Muscle layer of duodenum (tissue), 2 donors: ENCODE results near the gene CYP26C1.

Experiments used
- H3K27ac ChIP-seq: one replicate; pipeline ENCODE4 v1.7.0; 2013; ENCODE audit warnings: mild to moderate bottlenecking, low read length
- H3K27me3 ChIP-seq: one replicate; pipeline ENCODE4 v1.7.0; 2013; ENCODE audit warnings: low read depth, mild to moderate bottlenecking, control low read depth, low read length
- H3K36me3 ChIP-seq, 2 donors: one replicate each; pipeline ENCODE4 v1.7.0; 2013; ENCODE audit warnings: low read length in 2 of 2, control low read depth in 1 of 2, mild to moderate bottlenecking in 1 of 2; ENCODE audit not compliant: insufficient read depth in 2 of 2, control insufficient read depth in 1 of 2
- H3K4me1 ChIP-seq, 2 donors: one replicate each; pipeline ENCODE4 v1.7.0; 2013; ENCODE audit warnings: low read length in 2 of 2, mild to moderate bottlenecking in 2 of 2, control low read depth in 1 of 2, moderate library complexity in 1 of 2; ENCODE audit not compliant: insufficient read depth in 2 of 2, control insufficient read depth in 1 of 2
- H3K4me3 ChIP-seq, 2 donors: one replicate each; pipeline ENCODE4 v1.7.0; 2013; ENCODE audit warnings: low read length in 2 of 2, low read depth in 1 of 2, mild to moderate bottlenecking in 1 of 2
- H3K9me3 ChIP-seq, 2 donors: one replicate each; pipeline ENCODE4 v1.7.0; 2013; ENCODE audit warnings: low read length in 2 of 2, control low read depth in 1 of 2, mild to moderate bottlenecking in 1 of 2; ENCODE audit not compliant: control insufficient read depth in 1 of 2
- donor health status: healthy.

Gene CYP26C1

DNA sequence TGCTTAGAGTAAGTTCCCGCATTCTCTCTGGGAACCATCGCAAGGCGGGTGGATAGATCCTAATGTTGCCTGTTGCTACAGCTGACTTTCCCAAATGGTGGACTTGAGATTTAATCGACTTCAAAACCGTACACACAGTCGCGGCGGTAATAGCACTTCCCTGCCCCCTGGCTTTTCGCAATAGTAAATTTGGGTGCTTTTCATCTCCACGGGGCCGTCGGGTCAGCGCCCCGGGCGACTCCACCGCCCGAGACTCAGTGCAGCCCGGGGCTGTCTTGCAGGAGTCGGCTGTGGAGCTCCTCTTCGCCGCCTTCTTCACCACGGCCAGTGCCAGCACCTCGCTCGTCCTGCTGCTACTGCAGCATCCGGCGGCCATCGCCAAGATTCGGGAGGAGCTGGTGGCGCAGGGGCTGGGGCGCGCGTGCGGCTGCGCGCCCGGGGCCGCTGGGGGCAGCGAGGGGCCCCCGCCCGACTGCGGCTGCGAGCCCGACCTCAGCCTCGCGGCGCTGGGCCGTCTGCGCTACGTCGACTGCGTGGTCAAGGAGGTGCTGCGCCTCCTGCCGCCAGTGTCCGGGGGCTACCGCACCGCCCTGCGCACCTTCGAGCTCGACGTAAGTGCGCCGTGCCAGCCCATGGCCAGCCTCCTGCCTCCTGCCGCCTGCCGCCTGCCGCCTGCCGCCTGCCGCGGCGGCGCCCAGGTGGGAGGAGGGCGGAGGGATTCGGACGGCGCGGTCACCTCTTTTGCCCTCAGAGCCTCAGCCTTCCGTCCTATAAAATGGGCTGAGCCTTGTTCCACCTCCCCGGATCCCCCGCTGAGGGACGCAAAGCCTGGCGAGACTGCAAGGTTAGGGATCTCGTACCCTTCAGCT, 5.3 kb downstream of the CYP26C1 start:
- Histone ChIP-seq H3K27me3 (peaks cover 63% of the 10 kb centered on the region), H3K9me3 (no peaks in the 10 kb centered on the region), H3K27ac (no peak overlapping the region), H3K4me3 (no peak overlapping the region), H3K36me3 (no peaks in the 10 kb centered on the region), H3K4me1 (peaks cover 0 to 43% of the 10 kb centered on the region in 2 donors)

DNA sequence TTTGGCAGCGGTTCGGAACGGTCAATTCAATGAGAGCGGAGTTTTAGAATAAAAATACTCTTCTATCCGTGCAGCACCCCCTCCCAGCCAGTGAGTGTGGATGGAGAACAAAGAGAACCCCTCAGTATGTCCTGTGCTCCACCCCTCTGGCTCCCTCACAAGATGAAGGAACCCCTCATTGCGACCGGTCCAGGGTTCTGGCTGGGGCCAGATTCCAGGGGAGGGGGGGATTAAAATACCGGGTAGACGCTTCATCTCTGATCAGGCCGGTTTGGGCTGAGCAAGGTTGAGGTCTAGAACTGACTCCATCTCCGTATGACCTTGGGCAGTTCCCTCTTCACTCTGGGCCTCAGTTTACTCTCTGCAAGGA, 5.9 kb downstream of the CYP26C1 start:
- no peak overlapping the region for H3K27ac ChIP-seq
- peaks cover 0 to 37% of the 10 kb centered on the region in 2 donors for H3K4me1 ChIP-seq
- H3K9me3 ChIP-seq, result no peaks in the 10 kb centered on the region
- H3K4me3 ChIP-seq, result no peak overlapping the region
- no peaks in the 10 kb centered on the region for H3K36me3 ChIP-seq
- H3K27me3 ChIP-seq, result peaks cover 59% of the 10 kb centered on the region

DNA sequence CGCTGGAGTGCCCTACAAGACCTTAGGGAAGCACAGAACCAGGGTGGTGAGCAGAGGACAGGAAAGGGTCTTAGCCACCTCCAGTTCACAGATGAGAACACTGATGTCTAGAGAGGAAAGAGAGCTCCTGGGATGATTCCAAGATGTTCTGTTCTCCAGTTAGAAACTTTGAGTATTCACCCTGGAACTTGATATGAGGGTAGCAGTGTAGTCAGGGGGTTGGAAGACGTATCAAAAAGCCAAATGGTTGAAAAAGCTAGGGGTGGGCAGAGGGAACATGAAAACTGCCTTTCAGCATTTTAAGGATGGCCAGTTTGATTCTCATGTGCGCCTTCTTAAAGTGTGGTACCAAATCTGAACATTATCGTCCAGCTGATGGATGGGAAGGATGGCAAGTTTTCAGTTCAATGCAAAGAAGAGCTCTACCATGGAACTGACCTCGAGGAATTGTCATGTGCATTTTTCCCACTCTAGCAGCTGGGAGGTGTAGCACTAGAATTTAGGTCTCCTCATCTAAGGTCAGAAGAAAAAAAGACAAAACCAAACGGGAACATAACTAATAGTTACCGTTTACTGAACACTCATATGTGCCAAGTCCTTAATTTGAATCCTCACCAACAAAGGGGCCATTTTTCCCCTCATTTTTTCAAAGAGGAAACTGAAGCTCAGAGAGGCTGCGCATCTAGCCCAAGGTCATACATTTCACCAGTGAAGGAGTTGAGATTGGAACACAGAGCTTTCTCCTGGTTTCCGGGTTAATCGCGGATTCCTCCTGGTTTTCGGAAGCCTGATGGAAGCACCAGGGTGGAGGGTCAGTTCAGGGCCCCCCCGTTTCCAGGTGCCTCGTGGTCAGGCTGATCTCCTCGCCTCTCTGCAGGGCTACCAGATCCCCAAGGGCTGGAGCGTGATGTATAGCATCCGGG, 7.1 kb downstream of the CYP26C1 start:
- Histone ChIP-seq H3K9me3 (no peaks in the 10 kb centered on the region), H3K27ac (no peak overlapping the region), H3K27me3 (peaks cover 67% of the 10 kb centered on the region), H3K36me3 (no peaks in the 10 kb centered on the region), H3K4me3 (peak overlapping the region in 1 of 2 donors; percentile 6), H3K4me1 (peaks cover 0 to 36% of the 10 kb centered on the region in 2 donors)

DNA sequence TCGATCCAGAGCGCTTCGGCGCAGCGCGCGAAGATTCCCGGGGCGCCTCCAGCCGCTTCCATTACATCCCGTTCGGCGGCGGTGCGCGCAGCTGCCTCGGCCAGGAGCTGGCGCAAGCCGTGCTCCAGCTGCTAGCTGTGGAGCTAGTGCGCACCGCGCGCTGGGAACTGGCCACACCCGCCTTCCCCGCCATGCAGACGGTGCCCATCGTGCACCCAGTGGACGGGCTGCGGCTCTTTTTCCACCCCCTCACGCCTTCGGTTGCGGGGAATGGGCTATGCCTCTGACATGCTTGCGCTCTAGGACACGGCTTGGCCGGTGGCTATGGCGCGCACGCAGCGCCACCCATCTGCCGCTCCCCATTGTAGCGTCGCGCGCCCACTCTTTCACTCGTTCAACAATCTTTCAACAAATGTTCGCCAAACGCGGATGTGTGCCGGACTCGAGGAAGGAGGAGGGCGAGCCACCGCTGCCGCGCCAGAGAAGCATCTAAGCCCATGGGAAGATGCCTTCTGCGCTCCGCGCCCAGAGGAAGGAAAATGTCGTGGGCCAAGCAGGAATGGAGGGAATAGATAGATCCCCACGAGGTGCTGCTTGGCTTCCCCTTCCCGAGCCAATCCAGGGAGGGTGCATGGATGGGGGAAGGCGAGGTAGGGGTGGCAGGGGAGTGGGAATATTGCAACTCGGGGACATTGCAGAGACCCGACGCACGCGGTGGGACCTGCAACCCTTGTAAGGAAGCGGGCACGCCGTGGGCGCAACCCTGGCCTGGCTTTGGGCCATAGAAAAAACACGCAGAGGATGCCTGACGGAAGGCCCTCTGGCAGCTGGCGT, 8.0 kb downstream of the CYP26C1 start:
- Histone ChIP-seq H3K36me3 (no peaks in the 10 kb centered on the region), H3K27ac (no peak overlapping the region), H3K9me3 (no peaks in the 10 kb centered on the region), H3K4me3 (peak overlapping the region in 1 of 2 donors; percentile 6), H3K27me3 (peaks cover 73% of the 10 kb centered on the region), H3K4me1 (peaks cover 0 to 40% of the 10 kb centered on the region in 2 donors)

DNA sequence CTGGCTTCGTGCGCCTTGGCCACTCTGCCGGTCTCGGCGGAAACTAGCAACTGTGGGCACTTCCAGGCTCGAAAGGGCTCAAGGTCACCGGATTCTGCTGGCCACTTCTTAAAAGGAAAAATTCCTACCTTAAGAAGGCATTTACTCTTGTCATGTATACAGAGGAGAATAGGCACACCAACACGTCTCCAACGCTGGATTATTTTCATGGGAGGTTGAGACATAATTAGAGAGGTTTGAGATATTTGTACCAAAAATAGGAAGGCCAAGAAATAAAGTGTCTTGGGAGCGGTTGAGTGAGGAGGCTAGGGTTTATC, 8.6 kb downstream of the CYP26C1 start:
- Histone ChIP-seq H3K9me3 (no peaks in the 10 kb centered on the region), H3K36me3 (no peaks in the 10 kb centered on the region), H3K27ac (no peak overlapping the region), H3K4me1 (peaks cover 0 to 46% of the 10 kb centered on the region in 2 donors), H3K4me3 (no peak overlapping the region), H3K27me3 (peaks cover 68% of the 10 kb centered on the region)

DNA sequence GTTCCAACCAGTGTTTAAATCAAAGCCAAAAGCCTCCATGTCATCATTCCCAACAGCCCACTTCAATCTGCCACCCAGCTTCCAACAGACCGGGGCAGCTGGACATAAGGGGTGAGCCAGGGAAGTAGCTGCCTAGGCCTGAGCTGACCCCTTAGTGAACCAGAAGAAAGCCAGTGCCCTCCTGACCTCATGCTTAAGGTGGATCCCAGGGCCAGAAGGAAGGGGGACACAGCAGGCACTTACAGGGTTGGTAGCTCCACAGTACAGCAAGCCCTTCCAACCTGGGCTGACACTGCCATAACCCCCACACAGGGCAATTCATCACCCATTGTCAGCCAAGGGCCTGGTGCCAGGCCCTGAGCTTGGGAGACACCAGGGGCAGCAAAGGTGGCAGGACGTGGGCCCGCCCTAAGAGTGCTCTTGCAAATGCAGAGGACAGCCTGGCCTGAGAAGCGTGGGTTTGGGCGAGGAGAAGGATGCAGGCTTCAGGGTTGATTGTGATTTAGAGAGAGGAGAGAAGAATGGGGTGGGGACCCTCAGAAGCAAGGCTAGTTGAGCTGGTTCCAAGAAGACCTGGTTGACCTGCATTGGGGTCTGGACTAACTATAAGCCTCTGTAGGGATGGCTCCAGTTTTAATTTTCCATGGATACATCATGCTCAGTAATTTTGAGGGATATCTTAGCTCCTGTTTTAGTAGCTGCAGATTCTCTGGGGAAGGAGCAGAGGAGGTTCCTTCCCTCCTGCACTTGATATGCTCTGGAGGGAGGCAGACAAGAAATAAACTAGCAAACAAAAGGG, 10.0 kb downstream of the CYP26C1 start:
- no peak overlapping the region for H3K4me3 ChIP-seq
- peaks cover 0 to 56% of the 10 kb centered on the region in 2 donors for H3K4me1 ChIP-seq
- no peaks in the 10 kb centered on the region for H3K36me3 ChIP-seq
- H3K27me3 ChIP-seq, result peaks cover 71% of the 10 kb centered on the region
- H3K27ac ChIP-seq, result no peak overlapping the region
- H3K9me3 ChIP-seq, result no peaks in the 10 kb centered on the region

DNA sequence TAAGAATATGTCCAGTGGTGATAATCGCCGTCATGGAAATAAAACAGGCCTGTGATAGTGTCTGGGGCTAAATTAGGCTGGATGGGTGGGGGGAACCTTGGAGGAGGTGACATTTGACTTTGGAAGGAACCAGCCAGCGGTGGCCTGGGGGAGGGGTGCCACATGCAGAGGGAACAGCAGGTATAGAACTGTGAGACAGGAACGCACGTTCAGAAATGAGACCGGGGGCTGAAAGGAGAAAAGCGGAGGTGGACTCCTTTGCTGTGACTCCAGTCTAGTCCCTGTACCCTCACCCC, 10.5 kb downstream of the CYP26C1 start:
- Histone ChIP-seq H3K4me1 (peaks cover 0 to 53% of the 10 kb centered on the region in 2 donors), H3K4me3 (no peak overlapping the region), H3K36me3 (no peaks in the 10 kb centered on the region), H3K27ac (no peak overlapping the region), H3K27me3 (peaks cover 70% of the 10 kb centered on the region), H3K9me3 (no peaks in the 10 kb centered on the region)

DNA sequence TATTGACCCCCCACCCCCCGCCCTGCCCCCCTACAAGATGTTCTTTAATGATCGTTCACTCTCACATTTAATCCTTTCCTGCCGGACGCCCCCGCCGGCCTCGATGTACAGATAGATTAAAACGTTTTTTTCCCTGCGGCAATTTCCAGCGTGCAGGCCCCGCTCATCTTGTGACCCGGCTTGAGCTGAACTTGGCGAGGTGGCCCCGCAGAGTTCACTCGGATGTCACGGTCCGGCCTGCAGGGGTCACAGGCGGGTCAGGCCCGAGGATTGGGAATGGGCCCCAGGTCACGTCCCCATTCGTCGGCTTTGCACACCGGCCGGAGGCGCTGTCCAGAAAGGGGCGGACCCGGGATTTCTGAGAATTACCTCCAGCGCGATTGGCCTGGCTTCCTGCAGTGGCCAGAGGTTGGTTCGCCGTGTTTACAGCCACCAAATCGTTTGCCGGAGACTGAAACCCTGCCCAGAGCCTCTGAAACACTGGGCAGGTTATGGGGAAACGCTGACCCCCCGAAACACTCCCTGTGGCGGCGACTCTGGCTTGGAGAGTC, 11.2 kb downstream of the CYP26C1 start:
- peaks cover 64% of the 10 kb centered on the region for H3K27me3 ChIP-seq
- H3K4me3 ChIP-seq, result peak overlapping the region; percentile 60 to 70

DNA sequence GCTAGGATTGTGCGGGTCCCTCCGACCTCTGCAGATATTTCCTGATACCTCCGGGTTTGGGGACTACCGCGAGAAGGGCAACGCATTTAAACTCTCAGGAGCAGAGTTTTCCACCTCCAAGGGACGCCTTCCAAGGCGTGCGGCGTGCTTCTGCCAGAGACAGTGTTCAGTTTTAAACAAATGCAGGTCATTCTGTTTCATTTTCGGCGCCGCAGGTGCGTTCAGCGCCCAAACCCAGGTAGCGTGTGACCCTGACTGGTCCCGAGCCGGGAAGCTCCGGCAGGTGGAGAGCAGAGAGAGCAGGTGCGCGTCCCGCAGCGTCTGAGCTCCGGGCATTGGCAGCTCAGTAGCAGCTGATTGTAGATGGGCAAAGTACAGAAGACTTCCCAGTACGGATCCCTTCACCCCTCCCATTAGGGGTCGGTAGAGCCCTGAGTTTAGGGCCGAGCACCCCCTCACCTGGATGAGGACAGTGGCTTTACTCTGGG, 11.7 kb downstream of the CYP26C1 start:
- no peaks in the 10 kb centered on the region for H3K9me3 ChIP-seq
- peaks cover 0 to 53% of the 10 kb centered on the region in 2 donors for H3K4me1 ChIP-seq
- H3K27ac ChIP-seq, result no peak overlapping the region
- peak overlapping the region; percentile 60 to 70 for H3K4me3 ChIP-seq
- H3K27me3 ChIP-seq, result peaks cover 59% of the 10 kb centered on the region
- H3K36me3 ChIP-seq, result no peaks in the 10 kb centered on the region

More for the DNA sequence above, 11.2 kb downstream of the CYP26C1 start:
- Histone ChIP-seq H3K27ac (no peak overlapping the region), H3K4me1 (peaks cover 0 to 53% of the 10 kb centered on the region in 2 donors), H3K36me3 (no peaks in the 10 kb centered on the region), H3K9me3 (no peaks in the 10 kb centered on the region)
